Spleen (tissue), 11 donors: ENCODE measurements around the gene THSD7A. TPM values are rescaled to one million over a fixed set of nuclear protein-coding genes. Genes with fewer than 3 reads are reported as not detected.

Source experiments
- DNase-seq: peaks from one replicate; pipeline ENCODE4 v3.0.0-alpha.2; 2020
- H3K27ac ChIP-seq, 8 donors: fragments of 200-600 bp; sonication (generic) in 7 of 8; 1 replicate in 4 of 8; 2 replicates in 4 of 8; pipeline versions ENCODE4 v1.5.0 to v1.8.0; 2016 to 2021; ENCODE audit warnings: inconsistent platforms in 4 of 8, mild to moderate bottlenecking in 4 of 8, moderate library complexity in 1 of 8
- H3K27me3 ChIP-seq, 7 donors: fragments of 200-600 bp; sonication (generic) in 6 of 7; replicated peaks in 1 of 7; 1 replicate in 4 of 7; 2 replicates in 3 of 7; pipeline versions ENCODE4 v1.5.0 to v1.8.0; 2016 to 2021; ENCODE audit warnings: inconsistent platforms in 3 of 7, mild to moderate bottlenecking in 1 of 7
- H3K36me3 ChIP-seq, 6 donors: fragments of 200-600 bp; sonication (generic) in 5 of 6; 1 replicate in 4 of 6; 2 replicates in 2 of 6; pipeline versions ENCODE4 v1.5.0 to v1.8.0; 2016 to 2021; ENCODE audit warnings: inconsistent platforms in 2 of 6
- H3K4me1 ChIP-seq, 6 donors: fragments of 200-600 bp; sonication (generic) in 5 of 6; 1 replicate in 3 of 6; 2 replicates in 3 of 6; pipeline versions ENCODE4 v1.5.0 to v1.8.0; 2016 to 2021; ENCODE audit warnings: inconsistent platforms in 3 of 6
- H3K4me3 ChIP-seq, 8 donors: fragments of 200-600 bp; sonication (generic) in 7 of 8; 1 replicate in 4 of 8; 2 replicates in 4 of 8; pipeline versions ENCODE4 v1.5.0 to v1.8.0; 2016 to 2021; ENCODE audit warnings: inconsistent platforms in 4 of 8, mild to moderate bottlenecking in 4 of 8, moderate library complexity in 2 of 8
- H3K9me3 ChIP-seq, 8 donors: fragments of 200-600 bp; sonication (generic) in 7 of 8; 1 replicate in 4 of 8; 2 replicates in 4 of 8; pipeline versions ENCODE4 v1.5.0 to v1.8.0; 2016 to 2021; ENCODE audit warnings: inconsistent platforms in 4 of 8
- CTCF ChIP-seq, 11 experiments: fragments of 200-600 bp in 7 of 11; fragments of 450-650 bp in 4 of 11; sonication (generic) in 4 of 11; IDR thresholded peaks in 8 of 11; conservative IDR thresholded peaks in 3 of 11; 1 replicate in 7 of 11; 2 replicates in 4 of 11; pipeline versions ENCODE4 v1.4.0 to v1.8.0; 2016 to 2021; ENCODE audit warnings: antibody characterized with exemption in 11 of 11, inconsistent platforms in 4 of 11, mild to moderate bottlenecking in 1 of 11
- POLR2A ChIP-seq, 3 donors: fragments of 450-650 bp; IDR thresholded peaks; one replicate each; pipeline ENCODE4 v1.5.1; 2017; ENCODE audit warnings: antibody characterized with exemption in 3 of 3, mild to moderate bottlenecking in 1 of 3
- POLR2AphosphoS5 ChIP-seq, 3 donors: sonication (generic); formaldehyde crosslinking; IDR thresholded peaks; one replicate each; pipeline ENCODE4 v1.5.1; 2017; ENCODE audit warnings: antibody characterized with exemption in 3 of 3
- WGBS, 5 donors: extraction: QIAGEN DNeasy Blood & Tissue Kit in 3 of 5; methylation state at CpG; one replicate each; pipeline versions ENCODE4 v1.1.5 to v1.1.7; 2013 to 2018; 5-methylcytosine and 5-hydroxymethylcytosine counted together
- intact Hi-C: fragments of 100-400 bp; cut with DNase I; formaldehyde crosslinking; loops from one replicate; pipeline ENCODE4 v1.15.0; 2023; ENCODE audit warnings: low total_unique reads
- polyA plus RNA-seq, 3 donors: library from polyadenylated mRNA; stranded (reverse); fragments of 200-250 nt; gene quantifications; one replicate each; pipeline ENCODE4 v1.2.1, GENCODE V29; 2013
- total RNA-seq, 7 donors: library from RNA; depleted of rRNA in 3 of 7; stranded (reverse); fragments of >200 nt in 3 of 7; fragmentation: NEBNext Ultra II Directional in 4 of 7; extraction: Animal tissue kit (Norgen Biotek cat#: 25700) in 4 of 7; gene quantifications; one replicate each; pipeline versions ENCODE4 v1.1.0 to v1.2.1, GENCODE V29; 2016 to 2021
- donor health status: healthy with polysubstance abuse.
- donor health status: DM: no; HTN: no; CAD: no; lungs with moderate emphysema.
- donor health status: DM: no; HTN: no; CAD: no.
- donor health status: Bipolar disorder and iron deficiency.
- donor health status: healthy.
- donor health status: DM: no; HTN: no; CAD: no.
- donor health status: DM: yes; HTN: yes; CAD: no.

The THSD7A gene
- total and polyA plus RNA-seq, 10 donors, result 0.29 to 8.7 (median 4.2) TPM

DNA sequence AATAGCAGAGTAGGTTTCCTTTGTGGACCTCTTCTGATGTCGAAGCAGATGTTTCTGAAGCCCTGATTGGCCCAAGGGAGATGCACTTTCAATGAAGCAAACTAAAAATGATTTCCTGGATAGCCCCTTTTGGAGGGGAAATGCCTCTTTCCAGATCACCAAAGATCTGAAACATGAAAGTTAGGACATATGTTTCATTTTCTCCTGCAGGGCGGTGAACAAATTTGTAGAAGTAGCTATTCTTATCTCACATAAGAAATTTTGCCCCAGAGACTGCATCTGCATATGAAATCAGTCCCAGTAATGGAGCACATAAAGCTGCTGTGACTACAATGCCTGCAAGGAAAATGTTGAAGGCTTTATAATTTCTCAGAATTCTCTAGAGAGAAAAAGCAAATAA, 56.0 kb downstream of the THSD7A start:
- H3K27me3 ChIP-seq, result no peaks in the 10 kb centered on the region
- H3K9me3 ChIP-seq, result no peaks in the 10 kb centered on the region
- DNase-seq, result no peak
- intact Hi-C loops, result no loop called here
- no peak overlapping the region for H3K27ac ChIP-seq
- no peaks in the 10 kb centered on the region for H3K4me1 ChIP-seq
- TF ChIP-seq CTCF (IDR thresholded peaks at IDR 0.05 in 8 of 11, conservative IDR thresholded peaks at IDR 0.05 in 3 of 11) (no peak), POLR2AphosphoS5 (IDR thresholded peaks at IDR 0.05) (no peak), POLR2A (IDR thresholded peaks at IDR 0.05) (no peak)
- no peak overlapping the region for H3K4me3 ChIP-seq
- 53 to 63% (median 56%) methylated on average over 2 of the region's 2 CpGs for WGBS, 5 donors
- H3K36me3 ChIP-seq, result no peaks in the 10 kb centered on the region

- Histone ChIP-seq H3K9me3 (no peaks in the 10 kb centered on the region), H3K27me3 (no peaks in the 10 kb centered on the region), H3K36me3 (no peaks in the 10 kb centered on the region), H3K27ac (no peak overlapping the region), H3K4me1 (no peaks in the 10 kb centered on the region), H3K4me3 (no peak overlapping the region)
- no peak for DNase-seq
- TF ChIP-seq POLR2A (IDR thresholded peaks at IDR 0.05) (no peak), POLR2AphosphoS5 (IDR thresholded peaks at IDR 0.05) (no peak), CTCF (IDR thresholded peaks at IDR 0.05 in 8 of 11, conservative IDR thresholded peaks at IDR 0.05 in 3 of 11) (no peak)
- intact Hi-C loops, result no loop called here
- WGBS, 5 donors, result 78 to 92% (median 82%) methylated on average over 2 of the region's 2 CpGs
These were observed 56.6 kb downstream of the THSD7A start for GRCh38 chr7:11775401-11775800.

- Histone ChIP-seq H3K27me3 (no peaks in the 10 kb centered on the region), H3K4me1 (no peaks in the 10 kb centered on the region), H3K36me3 (no peaks in the 10 kb centered on the region), H3K4me3 (no peak overlapping the region), H3K27ac (no peak overlapping the region), H3K9me3 (no peaks in the 10 kb centered on the region)
- whole genome bisulfite sequencing, 5 donors, result 69 to 89% (median 80%) methylated on average over 5 of the region's 5 CpGs
- TF ChIP-seq POLR2A (IDR thresholded peaks at IDR 0.05) (no peak), CTCF (IDR thresholded peaks at IDR 0.05 in 8 of 11, conservative IDR thresholded peaks at IDR 0.05 in 3 of 11) (no peak), POLR2AphosphoS5 (IDR thresholded peaks at IDR 0.05) (no peak)
- no peak for DNase-seq
- intact Hi-C loops, result no loop called here
These were observed 63.7 kb downstream of the THSD7A start for GRCh38 chr7:11768263-11768662.

DNA sequence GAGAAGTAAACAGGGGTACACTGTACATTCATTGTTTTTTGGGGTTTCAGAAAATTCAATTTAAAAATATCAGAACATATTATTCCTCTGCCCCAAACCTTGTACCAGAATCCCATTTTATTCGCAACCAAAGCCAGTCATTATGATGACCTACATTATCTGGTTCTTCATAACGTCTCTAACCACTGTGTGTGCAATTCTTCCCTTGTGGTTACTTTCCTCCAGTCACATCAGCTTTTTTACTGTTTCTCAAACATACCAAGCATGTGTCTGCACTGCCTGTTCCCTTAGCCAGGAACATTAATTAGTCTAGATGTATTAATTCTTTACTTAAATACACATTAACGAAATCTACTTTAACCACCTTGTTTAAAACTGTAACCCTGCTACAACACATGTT, 64.8 kb downstream of the THSD7A start:
- Histone ChIP-seq H3K27ac (no peak overlapping the region), H3K4me1 (no peaks in the 10 kb centered on the region), H3K27me3 (no peaks in the 10 kb centered on the region), H3K4me3 (no peak overlapping the region), H3K36me3 (no peaks in the 10 kb centered on the region), H3K9me3 (no peaks in the 10 kb centered on the region)
- WGBS, 5 donors, result 54 to 84% (median 56%) methylated on average over 3 of the region's 3 CpGs
- no peak for DNase-seq
- TF ChIP-seq POLR2AphosphoS5 (IDR thresholded peaks at IDR 0.05), result no peak
- no peak for TF ChIP-seq CTCF (IDR thresholded peaks at IDR 0.05 in 8 of 11, conservative IDR thresholded peaks at IDR 0.05 in 3 of 11)
- TF ChIP-seq POLR2A (IDR thresholded peaks at IDR 0.05), result no peak
- intact Hi-C loops, result no loop called here
